Endothelial cell of umbilical vein (primary cell): ENCODE results near the gene INPP5J. TPM values are rescaled to one million over a fixed set of nuclear protein-coding genes. Genes with fewer than 3 reads are reported as not detected.
A peak's percentile ranks its signal among the peaks of the same experiment; 100 is the strongest.

Experiments used
- BruUV-seq: library from RNA; stranded (reverse); fragments of 400-500 nt; replicated peaks from 2 replicates; lab custom pipeline; 2021; lab: Mats Ljungman, UMichigan
- CTCF ChIA-PET: fragments of 300-600, 350-600 bp; sonication (Branson Sonifier 250); formaldehyde crosslinking; loops from one replicate; lab custom pipeline; 2021; ENCODE audit warnings: antibody characterized with exemption, inconsistent platforms; lab: Charles Lee
- POLR2A ChIA-PET: fragments of 300-600, 350-600 bp; sonication (Branson Sonifier 250); formaldehyde crosslinking; loops from one replicate; lab custom pipeline; 2021; ENCODE audit warnings: antibody characterized with exemption, inconsistent platforms; lab: Charles Lee
- DNase-seq: peaks from one replicate; pipeline ENCODE4 v3.0.0-alpha.2; 2011; ENCODE audit warnings: low read depth, low spot score
- FAIRE-seq: peaks from 2 replicates; lab custom pipeline; 2011; peaks lifted over from hg19 to GRCh38; lab: Jason Lieb, UNC
- H2AFZ ChIP-seq: 2 replicates; pipeline ENCODE4 v1.6.0; 2012; ENCODE audit warnings: low read depth, low read length, control low read depth, inconsistent platforms
- H3K27ac ChIP-seq: 2 replicates; pipeline ENCODE4 v1.5.1; 2011; ENCODE audit warnings: low read depth, mild to moderate bottlenecking, control low read depth, low read length, moderate library complexity; ENCODE audit not compliant: insufficient read depth
- H3K27me3 ChIP-seq, 2 experiments: 2 replicates each; pipeline versions ENCODE4 v1.6.0 to v1.6.1; 2011; ENCODE audit warnings: low read length in 2 of 2, mixed read lengths in 1 of 2; ENCODE audit not compliant: control insufficient read depth in 2 of 2, insufficient read depth in 2 of 2
- H3K36me3 ChIP-seq, 2 experiments: 2 replicates in 1 of 2; 3 replicates in 1 of 2; pipeline ENCODE4 v1.5.1; 2011; ENCODE audit warnings: low read length in 2 of 2, mild to moderate bottlenecking in 1 of 2, moderate library complexity in 1 of 2; ENCODE audit not compliant: control insufficient read depth in 2 of 2, insufficient read depth in 2 of 2; ENCODE audit errors: extremely low read depth in 1 of 2
- H3K4me1 ChIP-seq: 3 replicates; pipeline ENCODE4 v1.5.1; 2011; ENCODE audit warnings: mild to moderate bottlenecking, low read length; ENCODE audit not compliant: control insufficient read depth, insufficient read depth; ENCODE audit errors: extremely low read depth
- H3K4me2 ChIP-seq: 2 replicates; pipeline ENCODE4 v1.6.1; 2011; ENCODE audit warnings: low read length, control low read depth, mixed read lengths; ENCODE audit not compliant: insufficient read depth
- H3K4me3 ChIP-seq, 3 experiments: fragments of 200-600 bp in 1 of 3; sonication (generic), shearing (Covaris generic) in 1 of 3; replicated peaks in 1 of 3; 2 replicates each; pipeline ENCODE4 v1.5.1; 2011 to 2016; ENCODE audit warnings: control low read depth in 3 of 3, low read length in 3 of 3, mild to moderate bottlenecking in 2 of 3, inconsistent platforms in 1 of 3, low read depth in 1 of 3, moderate library complexity in 1 of 3; ENCODE audit not compliant: insufficient read depth in 1 of 3
- H3K79me2 ChIP-seq: 2 replicates; pipeline ENCODE4 v1.6.0; 2012; ENCODE audit warnings: low read length, inconsistent platforms; ENCODE audit not compliant: control insufficient read depth, insufficient read depth
- H3K9ac ChIP-seq: replicated peaks from 2 replicates; pipeline ENCODE3; 2011; ENCODE audit warnings: low read length, control low read depth; ENCODE audit not compliant: insufficient read depth; ENCODE audit errors: extremely low read depth
- H3K9me1 ChIP-seq: replicated peaks from 3 replicates; pipeline ENCODE4 v1.6.0; 2011; ENCODE audit warnings: mild to moderate bottlenecking, low read length; ENCODE audit not compliant: control insufficient read depth, insufficient read depth; ENCODE audit errors: extremely low read depth
- H3K9me3 ChIP-seq: replicated peaks from 2 replicates; pipeline ENCODE4 v1.5.1; 2012; ENCODE audit warnings: low read length, inconsistent platforms; ENCODE audit not compliant: control insufficient read depth, insufficient read depth
- H4K20me1 ChIP-seq: replicated peaks from 2 replicates; pipeline ENCODE3; 2011; ENCODE audit warnings: mild to moderate bottlenecking, low read length; ENCODE audit not compliant: control insufficient read depth, insufficient read depth; ENCODE audit errors: extremely low read depth
- CTCF ChIP-seq, 2 donors: IDR thresholded peaks; 1 replicate in 1 of 2; 2 replicates in 1 of 2; pipeline ENCODE4 v1.5.1; 2011; ENCODE audit warnings: low read length in 2 of 2, mild to moderate bottlenecking in 2 of 2, moderate library complexity in 2 of 2, control low read depth in 1 of 2, inconsistent platforms in 1 of 2, low read depth in 1 of 2; ENCODE audit not compliant: insufficient read depth in 1 of 2; ENCODE audit errors: extremely low read depth in 1 of 2
- EZH2 ChIP-seq: IDR thresholded peaks from 2 replicates; pipeline ENCODE4 v1.6.1; 2012; ENCODE audit warnings: borderline replicate concordance, low read depth, mild to moderate bottlenecking, moderate library complexity, low read length, inconsistent platforms; ENCODE audit not compliant: severe bottlenecking
- GATA2 ChIP-seq: IDR thresholded peaks from 2 replicates; pipeline ENCODE4 v1.7.0; 2011; ENCODE audit warnings: low read depth, mild to moderate bottlenecking, moderate library complexity, mixed read lengths, low read length; ENCODE audit not compliant: insufficient read length, insufficient read depth
- MAX ChIP-seq: IDR thresholded peaks from 2 replicates; pipeline ENCODE4 v1.6.1; 2011; ENCODE audit not compliant: insufficient read depth, insufficient read length
- POLR2A ChIP-seq: IDR thresholded peaks from 2 replicates; pipeline ENCODE4 v1.6.1; 2012; ENCODE audit warnings: low read depth, mild to moderate bottlenecking, control low read depth, low read length
- POLR2AphosphoS5 ChIP-seq: IDR thresholded peaks from 2 replicates; pipeline ENCODE4 v1.6.1; 2012; ENCODE audit warnings: low read depth, mild to moderate bottlenecking, control low read depth, low read length, moderate library complexity; ENCODE audit not compliant: insufficient read depth
- dilution Hi-C: fragments of 300-500 bp; cut with MboI; formaldehyde crosslinking; loops from one replicate; pipeline ENCODE4 v1.15.0; 2019; ENCODE audit warnings: low sequenced_read_pairs; ENCODE audit not compliant: extremely low pct_ligation_motif_present
- intact Hi-C: fragments of 100-400 bp; cut with micrococcal nuclease; formaldehyde crosslinking; loops from one replicate; pipeline ENCODE4 v1.10.0; 2022
- polyA plus RNA-seq, 4 experiments: library from polyadenylated mRNA; depleted of rRNA in 3 of 4; stranded (reverse) in 3 of 4; unstranded in 1 of 4; fragments of >200 nt; gene quantifications; 2 replicates each; pipeline versions ENCODE4 v1.2.1 to v1.2.3, GENCODE V29; 2011 to 2012; ENCODE audit warnings: missing spikeins in 1 of 4
- total RNA-seq: library from RNA; stranded (reverse); gene quantifications from 2 replicates; pipeline ENCODE4 v1.2.3, GENCODE V29; 2021

The INPP5J gene
- total and polyA plus RNA-seq, 2 donors (not counting 3 experiments of a cell fraction or from before 2014, with no cell fraction given) = 0.43 to 0.49 TPM

GRCh38 chr22:31104869-31105268 lies 17.9 kb upstream of the INPP5J start:
- FAIRE-seq (no peak), DNase-seq (no peak)
- intact Hi-C loops = no loop called here
- peaks cover 4 to 22% of the 10 kb centered on the region in 2 experiments for H3K36me3 ChIP-seq
- H3K9me1 ChIP-seq = no peaks in the 10 kb centered on the region
- no peak overlapping the region for H3K4me2 ChIP-seq
- no peaks in the 10 kb centered on the region for H3K27me3 ChIP-seq
- no peaks in the 10 kb centered on the region for H3K9me3 ChIP-seq
- TF ChIP-seq GATA2 = no peak
- peak; percentile 75 for TF ChIP-seq POLR2AphosphoS5
- peak; percentile 22 to 26 for TF ChIP-seq CTCF (IDR thresholded peaks at IDR 0.05; ENCODE audit: extremely low read depth in 1 of 2, insufficient read depth in 1 of 2, low read depth in 1 of 2, low read length in 2 of 2)
- no TSS peak for BruUV-seq
- H3K79me2 ChIP-seq = no peaks in the 10 kb centered on the region
- H3K4me1 ChIP-seq = peaks cover 11% of the 10 kb centered on the region
- dilution Hi-C loops = no loop called here
- POLR2A ChIA-PET = no interaction called here
- H3K9ac ChIP-seq = no peak overlapping the region
- no peak overlapping the region for H3K27ac ChIP-seq
- no peak overlapping the region for H2AFZ ChIP-seq
- CTCF ChIA-PET = interaction anchor here (1.0 to 1.4 kb wide), 5 partner anchors 15 to 140 kb away, joined by 3 to 5 read pairs (median 4); no protein-coding TSS in a partner anchor
- no peaks in the 10 kb centered on the region for H4K20me1 ChIP-seq
- H3K4me3 ChIP-seq = no peak overlapping the region

GRCh38 chr22:31105282-31105929 lies 17.4 kb upstream of the INPP5J start:
- no peak for TF ChIP-seq GATA2
- TF ChIP-seq EZH2 = no peak
- TF ChIP-seq MAX = no peak
- TF ChIP-seq POLR2A = no peak
- Histone ChIP-seq H3K9me1 (no peaks in the 10 kb centered on the region), H3K9me3 (no peaks in the 10 kb centered on the region), H3K4me1 (peaks cover 11% of the 10 kb centered on the region), H3K9ac (no peak overlapping the region), H3K27me3 (no peaks in the 10 kb centered on the region), H3K27ac (no peak overlapping the region), H3K36me3 (peaks cover 4 to 17% of the 10 kb centered on the region in 2 experiments), H3K4me2 (no peak overlapping the region), H3K4me3 (no peak overlapping the region), H2AFZ (no peak overlapping the region), H4K20me1 (no peaks in the 10 kb centered on the region), H3K79me2 (no peaks in the 10 kb centered on the region)
- no TSS peak for BruUV-seq
- DNase-seq (no peak), FAIRE-seq (no peak)
- ChIA-PET POLR2A (no interaction called here), CTCF (interaction anchor here (1.0 to 7.5 kb wide), 9 partner anchors 10 to 166 kb away, joined by 3 to 231 read pairs (median 4); partner anchors contain the start of gene RNF185)
- intact Hi-C loops = no loop called here
- dilution Hi-C loops = no loop called here
